HG03066 (cell line): ENCODE measurements around the gene PRR36.

ENCODE experiments used
- ATAC-seq: cut with Tn5 transposase; IDR thresholded peaks from one replicate; pipeline ENCODE4 v1.9.1; 2021; ENCODE audit warnings: low read depth; ENCODE audit not compliant: unreplicated experiment

Gene PRR36

GRCh38 chr19:7848779-7849457 is 25.3 kb downstream of the PRR36 start:
- no peak for ATAC-seq

- no peak for ATAC-seq
These were observed 26.5 kb downstream of the PRR36 start for GRCh38 chr19:7847664-7848063.

GRCh38 chr19:7846155-7846646 is 28.0 kb downstream of the PRR36 start:
- no peak for ATAC-seq

GRCh38 chr19:7845390-7846154 is 28.6 kb downstream of the PRR36 start:
- no peak for ATAC-seq

GRCh38 chr19:7844951-7845350 is 29.2 kb downstream of the PRR36 start:
- ATAC-seq: no peak

GRCh38 chr19:7844405-7844804 is 29.8 kb downstream of the PRR36 start:
- no peak for ATAC-seq

- ATAC-seq: no peak
These were observed 30.7 kb downstream of the PRR36 start for GRCh38 chr19:7843521-7843920.

- ATAC-seq: no peak
These were observed 31.4 kb downstream of the PRR36 start for GRCh38 chr19:7842661-7843294.

GRCh38 chr19:7841751-7842660 is 32.2 kb downstream of the PRR36 start:
- no peak for ATAC-seq

- ATAC-seq: no peak
These were observed 33.6 kb downstream of the PRR36 start for GRCh38 chr19:7840629-7841028.

GRCh38 chr19:7839476-7839875 is 34.7 kb downstream of the PRR36 start:
- ATAC-seq: no peak

- ATAC-seq: no peak
These were observed 40.7 kb downstream of the PRR36 start for GRCh38 chr19:7833225-7834099.

GRCh38 chr19:7832781-7833180 is 41.4 kb downstream of the PRR36 start:
- no peak for ATAC-seq

GRCh38 chr19:7832009-7832408 is 42.2 kb downstream of the PRR36 start:
- no peak for ATAC-seq

- ATAC-seq: no peak
These were observed 42.7 kb downstream of the PRR36 start for GRCh38 chr19:7831452-7831851.

GRCh38 chr19:7830823-7831222 is 43.4 kb downstream of the PRR36 start:
- ATAC-seq: no peak

GRCh38 chr19:7830272-7830771 is 43.9 kb downstream of the PRR36 start:
- no peak for ATAC-seq

- ATAC-seq: peak; percentile 89
These were observed 44.5 kb downstream of the PRR36 start, which contains the start of gene EVI5L for GRCh38 chr19:7829561-7830271. EVI5L (plus strand) TSS chr19:7830218; CDS start chr19:7846543, 16,325 bp downstream.

- no peak for ATAC-seq
These were observed 45.0 kb downstream of the PRR36 start for GRCh38 chr19:7829166-7829520.
